ENCODE measurements around the gene ARSA. TPM values are rescaled to one million over a fixed set of nuclear protein-coding genes. Genes with fewer than 3 reads are reported as not detected.

The ARSA gene
- total RNA-seq, 4 donors from 2014 or later = 37.0 to 51.3 (median 42.2) TPM

DNA sequence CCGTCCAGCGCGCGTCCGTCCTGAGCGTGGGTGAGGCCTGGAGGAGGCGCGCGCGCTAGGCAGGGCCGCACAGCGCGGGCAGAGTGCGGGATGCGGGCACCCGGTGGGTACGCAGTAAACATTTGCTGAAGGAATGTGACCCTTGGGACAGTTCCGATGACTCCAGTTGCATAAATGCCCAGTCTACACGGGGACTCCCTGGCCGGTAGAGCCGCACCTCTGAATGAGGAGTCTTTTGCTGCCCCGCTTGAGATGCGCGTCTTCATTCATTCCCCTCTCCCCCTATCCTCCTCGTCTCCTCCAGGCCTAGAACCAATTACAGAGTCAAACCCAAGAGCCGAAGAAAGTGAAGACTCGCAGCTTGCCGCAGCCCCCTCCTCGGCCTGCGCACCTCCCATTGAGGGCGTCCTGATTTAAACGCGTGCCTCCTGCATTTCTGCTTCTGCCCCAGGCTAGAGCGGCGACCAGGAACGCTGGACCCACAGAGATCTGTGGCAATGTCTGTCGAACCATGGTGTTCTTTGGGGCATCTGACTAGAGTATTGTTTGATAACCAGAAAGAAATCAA, 44.6 kb downstream of the ARSA start:
- TF ChIP-seq EP300 (IDR thresholded peaks at IDR 0.05) (no peak), POLR2AphosphoS5 (IDR thresholded peaks at IDR 0.05) (no peak), POLR2A (IDR thresholded peaks at IDR 0.05) (no peak)
- TF ChIP-seq, protein P1, sequence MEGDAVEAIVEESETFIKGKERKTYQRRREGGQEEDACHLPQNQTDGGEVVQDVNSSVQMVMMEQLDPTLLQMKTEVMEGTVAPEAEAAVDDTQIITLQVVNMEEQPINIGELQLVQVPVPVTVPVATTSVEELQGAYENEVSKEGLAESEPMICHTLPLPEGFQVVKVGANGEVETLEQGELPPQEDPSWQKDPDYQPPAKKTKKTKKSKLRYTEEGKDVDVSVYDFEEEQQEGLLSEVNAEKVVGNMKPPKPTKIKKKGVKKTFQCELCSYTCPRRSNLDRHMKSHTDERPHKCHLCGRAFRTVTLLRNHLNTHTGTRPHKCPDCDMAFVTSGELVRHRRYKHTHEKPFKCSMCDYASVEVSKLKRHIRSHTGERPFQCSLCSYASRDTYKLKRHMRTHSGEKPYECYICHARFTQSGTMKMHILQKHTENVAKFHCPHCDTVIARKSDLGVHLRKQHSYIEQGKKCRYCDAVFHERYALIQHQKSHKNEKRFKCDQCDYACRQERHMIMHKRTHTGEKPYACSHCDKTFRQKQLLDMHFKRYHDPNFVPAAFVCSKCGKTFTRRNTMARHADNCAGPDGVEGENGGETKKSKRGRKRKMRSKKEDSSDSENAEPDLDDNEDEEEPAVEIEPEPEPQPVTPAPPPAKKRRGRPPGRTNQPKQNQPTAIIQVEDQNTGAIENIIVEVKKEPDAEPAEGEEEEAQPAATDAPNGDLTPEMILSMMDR (IDR thresholded peaks at IDR 0.05) = no peak
- no peaks in the 10 kb centered on the region for H3K27me3 ChIP-seq
- peak in 1 of 2 donors; percentile 55 for DNase-seq (ENCODE audit: low spot score in 2 of 2)
- no peaks in the 10 kb centered on the region for H3K9me3 ChIP-seq
- H3K27ac ChIP-seq = peak overlapping the region; percentile 97
- WGBS = 15% methylated on average over 19 of the region's 37 CpGs
- peaks cover 29% of the 10 kb centered on the region for H3K4me1 ChIP-seq
- peak overlapping the region; percentile 81 for H3K4me3 ChIP-seq
- peaks cover 14% of the 10 kb centered on the region for H3K36me3 ChIP-seq

DNA sequence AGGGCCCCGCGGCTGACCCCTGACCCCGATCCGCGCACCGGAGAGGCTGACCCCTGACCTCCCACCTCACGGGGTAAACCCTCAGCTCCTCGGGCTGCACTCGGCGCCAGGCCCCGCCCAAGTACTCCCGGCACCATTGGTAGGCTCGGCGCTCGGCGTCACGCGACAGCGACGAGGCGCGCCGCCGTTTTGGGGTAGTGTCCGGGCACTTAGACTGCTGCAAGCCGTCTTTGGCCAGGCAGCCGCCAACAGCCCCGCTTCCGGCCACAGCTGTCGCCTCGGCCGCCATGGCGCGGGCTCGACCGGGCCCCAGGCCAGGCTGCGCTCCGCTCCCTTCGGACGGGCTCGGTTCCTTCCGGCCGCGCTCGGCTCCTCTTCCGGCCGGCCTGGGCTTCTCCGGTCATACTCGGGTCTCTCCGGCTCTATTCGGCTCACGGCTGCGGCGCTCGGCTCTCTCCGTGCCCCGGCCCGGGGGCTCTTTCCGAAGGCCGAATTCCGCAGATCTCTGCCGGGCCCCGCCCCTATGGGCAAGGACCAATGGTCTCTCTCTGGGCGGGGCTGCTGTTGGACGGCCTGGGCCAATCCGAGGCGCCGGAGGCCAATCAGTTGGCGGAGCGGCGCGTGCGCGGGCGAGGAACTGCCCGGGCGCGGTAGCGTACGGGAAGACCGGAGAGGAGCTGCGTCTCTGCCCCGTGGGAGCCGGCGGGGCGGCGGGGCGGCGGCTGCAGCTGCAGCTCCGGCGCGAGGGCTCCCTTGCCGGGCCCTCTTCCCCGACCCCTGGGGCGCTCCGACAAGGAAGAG, 45.3 kb downstream of the ARSA start, which contains the start of gene CHKB:
TSS of gene CHKB (minus strand) at position 357 of the 801 bp plus-strand sequence. CDS start at position 289, 68 bp downstream.
- TF ChIP-seq POLR2AphosphoS5 (IDR thresholded peaks at IDR 0.05) (peak in 2 of 3 donors; percentile 70 to 92), EP300 (IDR thresholded peaks at IDR 0.05) (no peak), POLR2A (IDR thresholded peaks at IDR 0.05) (peak; percentile 48 to 66)
- DNase-seq (ENCODE audit: low spot score in 2 of 2) = peak; percentile 99
- WGBS = under 1% methylated on average over 26 of the region's 96 CpGs
- Histone ChIP-seq H3K4me1 (peaks cover 35% of the 10 kb centered on the region), H3K36me3 (peaks cover 14% of the 10 kb centered on the region), H3K9me3 (no peaks in the 10 kb centered on the region), H3K4me3 (peak within 1 kb of the TSS; percentile 81), H3K27ac (peak within 1 kb of the TSS; percentile 97), H3K27me3 (no peaks in the 10 kb centered on the region)

DNA sequence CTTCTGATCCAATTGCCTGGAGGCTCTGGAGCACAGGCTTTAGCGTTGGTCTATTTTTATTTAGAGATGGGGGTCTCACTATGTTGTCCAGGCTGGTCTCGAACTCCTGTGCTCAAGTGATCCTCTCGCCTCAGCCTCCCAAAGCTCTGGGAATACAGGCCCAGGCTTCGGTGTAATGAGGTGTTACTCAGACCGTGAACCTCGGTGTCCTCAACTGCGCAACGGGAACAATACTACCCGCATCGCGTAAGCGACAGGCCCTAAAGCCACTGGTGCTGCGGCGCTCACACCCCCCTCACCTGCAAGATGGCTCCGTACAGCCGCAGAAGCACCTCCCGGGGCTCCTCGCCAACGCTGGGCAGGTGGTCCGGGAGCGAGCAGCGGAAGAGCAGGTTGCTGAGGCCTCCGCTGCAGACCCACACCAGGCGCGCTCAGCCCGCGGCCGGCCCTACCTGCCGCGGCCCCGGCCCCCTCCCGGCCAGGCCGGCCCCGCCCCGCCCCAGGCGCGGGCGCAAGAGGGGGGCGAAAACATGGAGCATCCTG, 45.9 kb downstream of the ARSA start:
- DNase-seq (ENCODE audit: low spot score in 2 of 2) = no peak
- H3K27me3 ChIP-seq = no peaks in the 10 kb centered on the region
- H3K4me3 ChIP-seq = peak overlapping the region; percentile 81
- peaks cover 35% of the 10 kb centered on the region for H3K4me1 ChIP-seq
- WGBS = 20% methylated on average over 2 of the region's 39 CpGs
- TF ChIP-seq POLR2AphosphoS5 (IDR thresholded peaks at IDR 0.05) (no peak), EP300 (IDR thresholded peaks at IDR 0.05) (no peak), POLR2A (IDR thresholded peaks at IDR 0.05) (no peak)
- TF ChIP-seq, protein P1 (IDR thresholded peaks at IDR 0.05) = no peak
- no peaks in the 10 kb centered on the region for H3K9me3 ChIP-seq
- H3K36me3 ChIP-seq = peaks cover 14% of the 10 kb centered on the region
- H3K27ac ChIP-seq = peak overlapping the region; percentile 97

DNA sequence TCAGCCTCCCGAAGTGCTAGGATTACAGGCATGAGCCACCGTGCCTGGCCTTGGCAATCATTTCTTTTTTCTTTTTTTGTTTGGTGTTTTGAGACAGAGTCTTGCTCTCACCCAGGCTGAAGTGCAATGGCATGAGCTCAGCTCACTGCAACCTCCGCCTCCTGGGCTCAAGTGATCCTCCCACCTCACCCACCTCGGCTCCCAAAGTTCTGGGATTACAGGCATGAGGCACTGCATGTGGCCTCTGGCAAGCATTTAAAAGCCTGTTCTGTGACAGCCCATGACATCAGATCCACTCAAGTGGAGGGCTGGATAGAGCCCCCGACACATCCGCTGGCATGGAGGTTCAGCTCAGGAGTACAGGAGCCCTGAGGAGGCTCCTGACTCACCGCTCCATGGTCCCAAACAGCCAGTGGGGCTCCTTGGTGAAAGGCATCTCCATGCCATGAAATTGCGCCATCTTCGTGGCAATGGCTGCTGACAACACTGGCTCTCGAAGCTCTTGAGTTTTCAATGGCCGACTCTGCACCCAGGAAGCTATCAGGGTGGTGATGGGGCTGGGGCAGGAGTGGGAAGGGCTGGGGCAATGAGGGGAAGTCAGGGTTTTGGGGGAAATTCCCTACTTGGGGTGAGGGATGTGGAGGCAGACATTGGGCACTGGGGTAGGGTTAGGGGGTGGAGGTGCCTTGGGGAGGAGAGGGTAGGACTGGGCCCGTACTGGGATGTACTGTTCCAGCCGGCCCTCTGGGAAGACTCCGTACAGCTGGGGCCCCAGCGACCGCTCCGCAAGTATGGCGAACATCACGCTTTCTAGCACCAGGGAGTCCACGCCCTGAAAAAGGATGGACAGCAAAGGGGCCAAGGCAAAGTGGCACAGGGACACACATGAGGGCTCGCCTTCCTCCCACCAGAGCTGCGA, 46.7 kb downstream of the ARSA start:
- peaks cover 35% of the 10 kb centered on the region for H3K4me1 ChIP-seq
- peak overlapping the region; percentile 97 for H3K27ac ChIP-seq
- H3K4me3 ChIP-seq = peak overlapping the region; percentile 81
- TF ChIP-seq EP300 (IDR thresholded peaks at IDR 0.05) (no peak), POLR2AphosphoS5 (IDR thresholded peaks at IDR 0.05) (no peak), POLR2A (IDR thresholded peaks at IDR 0.05) (no peak)
- TF ChIP-seq, protein P1 (IDR thresholded peaks at IDR 0.05) = no peak
- no peaks in the 10 kb centered on the region for H3K9me3 ChIP-seq
- 87% methylated on average over 11 of the region's 22 CpGs for WGBS
- H3K27me3 ChIP-seq = no peaks in the 10 kb centered on the region
- H3K36me3 ChIP-seq = peaks cover 14% of the 10 kb centered on the region
- peak in 1 of 2 donors; percentile 58 for DNase-seq (ENCODE audit: low spot score in 2 of 2)

DNA sequence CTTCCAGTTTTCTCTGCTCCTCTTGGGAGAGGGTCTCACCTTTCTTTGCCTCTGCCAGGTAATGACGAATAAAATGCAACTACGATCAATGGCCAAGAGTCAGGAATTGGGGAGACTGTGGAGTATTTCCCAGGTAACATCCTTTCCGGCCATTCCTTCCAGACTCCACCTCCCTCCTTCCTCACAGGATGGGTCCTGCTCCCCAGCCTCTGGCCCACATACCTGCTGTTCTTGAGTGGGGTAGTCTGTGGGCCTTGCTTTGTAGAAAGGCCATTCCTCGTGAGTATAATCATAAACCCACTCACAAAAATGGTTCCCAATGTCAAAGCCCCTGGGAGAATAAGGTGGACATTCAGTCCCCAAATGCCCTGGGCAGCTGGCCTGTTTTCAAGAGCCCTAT, 48.2 kb downstream of the ARSA start:
- peak in 1 of 2 donors; percentile 35 for DNase-seq (ENCODE audit: low spot score in 2 of 2)
- H3K27ac ChIP-seq = no peak overlapping the region
- H3K4me3 ChIP-seq = no peak overlapping the region
- H3K9me3 ChIP-seq = no peaks in the 10 kb centered on the region
- H3K4me1 ChIP-seq = peaks cover 35% of the 10 kb centered on the region
- TF ChIP-seq, protein P1 (IDR thresholded peaks at IDR 0.05) = no peak
- TF ChIP-seq EP300 (IDR thresholded peaks at IDR 0.05) (no peak), POLR2A (IDR thresholded peaks at IDR 0.05) (no peak), POLR2AphosphoS5 (IDR thresholded peaks at IDR 0.05) (no peak)
- H3K27me3 ChIP-seq = no peaks in the 10 kb centered on the region
- 95% methylated on average over 4 of the region's 4 CpGs for WGBS
- H3K36me3 ChIP-seq = peaks cover 14% of the 10 kb centered on the region
